ENCODE results near the gene ZNF319. TPM values are rescaled to one million over a fixed set of nuclear protein-coding genes. Genes with fewer than 3 reads are reported as not detected.
A peak's percentile ranks its signal among the peaks of the same experiment; 100 is the strongest.

Gene ZNF319
- total RNA-seq, 1 donor = 4.3 TPM

DNA sequence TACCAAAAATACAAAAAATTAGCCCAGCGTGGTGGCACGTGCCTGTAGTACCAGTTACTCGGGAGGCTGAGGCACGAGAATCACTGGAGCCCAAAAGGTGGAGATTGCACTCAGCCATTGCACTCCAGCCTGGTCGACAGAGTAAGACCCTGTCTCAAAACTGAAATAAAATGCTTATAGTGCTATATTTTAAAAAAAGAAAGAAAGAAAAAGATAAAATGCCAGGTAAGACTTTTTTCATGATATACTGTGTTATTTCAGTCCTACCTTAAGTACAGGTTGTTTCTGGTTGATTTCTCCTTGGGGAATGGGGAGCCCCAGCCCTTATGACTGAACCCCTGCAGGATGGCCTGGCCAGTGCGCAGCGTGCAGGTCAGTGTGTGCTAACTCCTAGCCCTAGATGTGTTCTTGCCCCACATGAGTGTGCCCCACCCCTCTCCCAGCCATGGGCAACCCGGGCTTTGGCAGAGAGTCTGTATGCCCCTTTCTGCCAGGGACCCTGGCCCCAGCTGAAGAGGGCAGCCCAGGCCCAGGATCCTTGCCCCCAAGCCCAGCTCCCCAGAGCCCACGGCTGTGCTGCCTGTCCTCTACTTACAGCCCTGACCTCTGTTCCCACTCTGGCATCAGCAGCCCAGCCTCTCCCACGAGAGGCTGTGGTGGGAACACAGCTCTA, 30.9 kb downstream of the ZNF319 start:
- Histone ChIP-seq H3K4me1 (ENCODE audit: insufficient read depth, low read length) (no peaks in the 10 kb centered on the region), H3K27me3 (ENCODE audit: insufficient read depth, low read length) (peaks cover 15% of the 10 kb centered on the region), H3K9me3 (ENCODE audit: low read depth, low read length) (no peaks in the 10 kb centered on the region), H3K4me3 (ENCODE audit: insufficient read depth, low read length) (no peak overlapping the region), H3K27ac (ENCODE audit: low read depth, low read length) (no peak overlapping the region), H2AFZ (ENCODE audit: low read length) (no peak overlapping the region), H3K4me2 (ENCODE audit: insufficient read depth, low read length) (no peak overlapping the region), H4K20me1 (ENCODE audit: insufficient read depth, low read length) (no peaks in the 10 kb centered on the region), H3K36me3 (ENCODE audit: insufficient read depth, low read length) (no peaks in the 10 kb centered on the region), H3K79me2 (ENCODE audit: insufficient read depth, low read length) (no peaks in the 10 kb centered on the region)
- no peak for TF ChIP-seq CTCF (IDR thresholded peaks at IDR 0.05; ENCODE audit: extremely low read depth, low read depth, low read length)
- DNase-seq (ENCODE audit: insufficient read length, low spot score, missing footprints) = peak; percentile 55

DNA sequence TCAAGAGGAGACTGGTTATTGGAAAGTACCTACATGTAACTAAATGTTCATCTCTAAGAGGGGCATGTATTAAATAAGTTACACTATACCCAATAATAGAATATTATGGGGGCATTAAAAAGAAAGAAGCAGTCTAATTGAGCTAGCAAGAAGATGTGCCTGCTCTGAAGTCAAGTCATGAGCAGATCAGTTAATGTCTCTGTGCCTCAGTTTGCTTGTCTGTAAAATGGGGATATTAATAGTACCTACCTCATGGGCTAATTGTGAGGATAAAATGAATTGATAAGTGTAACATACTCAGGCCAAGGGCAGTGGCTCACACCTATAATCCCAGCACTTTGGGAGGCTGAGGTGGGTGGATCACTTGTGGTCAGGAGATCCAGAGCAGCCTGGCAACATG, 32.6 kb downstream of the ZNF319 start:
- no peaks in the 10 kb centered on the region for H3K4me1 ChIP-seq (ENCODE audit: insufficient read depth, low read length)
- peaks cover 12% of the 10 kb centered on the region for H3K27me3 ChIP-seq (ENCODE audit: insufficient read depth, low read length)
- H4K20me1 ChIP-seq (ENCODE audit: insufficient read depth, low read length) = no peaks in the 10 kb centered on the region
- TF ChIP-seq CTCF (IDR thresholded peaks at IDR 0.05; ENCODE audit: extremely low read depth, low read depth, low read length) = no peak
- no peak overlapping the region for H3K4me3 ChIP-seq (ENCODE audit: insufficient read depth, low read length)
- H3K36me3 ChIP-seq (ENCODE audit: insufficient read depth, low read length) = no peaks in the 10 kb centered on the region
- no peak overlapping the region for H3K27ac ChIP-seq (ENCODE audit: low read depth, low read length)
- no peak for DNase-seq (ENCODE audit: insufficient read length, low spot score, missing footprints)
- no peaks in the 10 kb centered on the region for H3K9me3 ChIP-seq (ENCODE audit: low read depth, low read length)
- H2AFZ ChIP-seq (ENCODE audit: low read length) = no peak overlapping the region
- no peaks in the 10 kb centered on the region for H3K79me2 ChIP-seq (ENCODE audit: insufficient read depth, low read length)
- no peak overlapping the region for H3K4me2 ChIP-seq (ENCODE audit: insufficient read depth, low read length)

- Histone ChIP-seq H4K20me1 (ENCODE audit: insufficient read depth, low read length) (no peaks in the 10 kb centered on the region), H3K27me3 (ENCODE audit: insufficient read depth, low read length) (peaks cover 11% of the 10 kb centered on the region), H3K4me3 (ENCODE audit: insufficient read depth, low read length) (no peak overlapping the region), H3K4me2 (ENCODE audit: insufficient read depth, low read length) (no peak overlapping the region), H3K9me3 (ENCODE audit: low read depth, low read length) (no peaks in the 10 kb centered on the region), H2AFZ (ENCODE audit: low read length) (no peak overlapping the region), H3K79me2 (ENCODE audit: insufficient read depth, low read length) (no peaks in the 10 kb centered on the region), H3K4me1 (ENCODE audit: insufficient read depth, low read length) (no peaks in the 10 kb centered on the region), H3K27ac (ENCODE audit: low read depth, low read length) (no peak overlapping the region), H3K36me3 (ENCODE audit: insufficient read depth, low read length) (no peaks in the 10 kb centered on the region)
- no peak for TF ChIP-seq CTCF (IDR thresholded peaks at IDR 0.05; ENCODE audit: extremely low read depth, low read depth, low read length)
- DNase-seq (ENCODE audit: insufficient read length, low spot score, missing footprints) = no peak
These were observed 33.5 kb downstream of the ZNF319 start for GRCh38 chr16:57966986-57967385.

GRCh38 chr16:57966204-57966771, 34.2 kb downstream of the ZNF319 start:
- H3K79me2 ChIP-seq (ENCODE audit: insufficient read depth, low read length) = no peaks in the 10 kb centered on the region
- H3K4me1 ChIP-seq (ENCODE audit: insufficient read depth, low read length) = no peaks in the 10 kb centered on the region
- no peak overlapping the region for H3K4me3 ChIP-seq (ENCODE audit: insufficient read depth, low read length)
- no peak overlapping the region for H3K27ac ChIP-seq (ENCODE audit: low read depth, low read length)
- H3K4me2 ChIP-seq (ENCODE audit: insufficient read depth, low read length) = no peak overlapping the region
- H3K36me3 ChIP-seq (ENCODE audit: insufficient read depth, low read length) = no peaks in the 10 kb centered on the region
- DNase-seq (ENCODE audit: insufficient read length, low spot score, missing footprints) = peak; percentile 75
- TF ChIP-seq CTCF (IDR thresholded peaks at IDR 0.05; ENCODE audit: extremely low read depth, low read depth, low read length) = no peak
- no peaks in the 10 kb centered on the region for H3K9me3 ChIP-seq (ENCODE audit: low read depth, low read length)
- peaks cover 15% of the 10 kb centered on the region for H3K27me3 ChIP-seq (ENCODE audit: insufficient read depth, low read length)
- no peak overlapping the region for H2AFZ ChIP-seq (ENCODE audit: low read length)
- H4K20me1 ChIP-seq (ENCODE audit: insufficient read depth, low read length) = no peaks in the 10 kb centered on the region
